SK-N-SH treated with all-trans-retinoic acid at 6 μM for 48 hours (cell line): Measurements from ENCODE around the gene STARD3.

ENCODE experiments used
- BACH2 ChIP-seq: fragments of 250-450 bp; sonication (Bioruptor Pico); IDR thresholded peaks from 2 replicates; pipeline ENCODE4 v1.9.0; 2021; ENCODE audit warnings: mild to moderate bottlenecking, borderline replicate concordance
- CREB5 ChIP-seq: fragments of 250-450 bp; sonication (Bioruptor Pico); IDR thresholded peaks from 2 replicates; pipeline ENCODE4 v1.5.1; 2020; ENCODE audit warnings: low read depth, mild to moderate bottlenecking, moderate library complexity
- OSR1 ChIP-seq: fragments of 250-450 bp; sonication (Bioruptor Pico); IDR thresholded peaks from 2 replicates; pipeline ENCODE4 v1.8.0; 2022; ENCODE audit warnings: moderate library complexity, mild to moderate bottlenecking, inconsistent platforms
- RARB ChIP-seq: fragments of 250-450 bp; sonication (Bioruptor Pico); IDR thresholded peaks from 2 replicates; pipeline ENCODE4 v1.8.0; 2021; ENCODE audit warnings: mild to moderate bottlenecking, moderate library complexity
- SNAI2 ChIP-seq: fragments of 250-450 bp; sonication (Bioruptor Pico); IDR thresholded peaks from 2 replicates; pipeline ENCODE4 v1.5.0; 2020; ENCODE audit warnings: mild to moderate bottlenecking, moderate library complexity
- TSHZ2 ChIP-seq: fragments of 250-450 bp; sonication (Bioruptor Pico); IDR thresholded peaks from 2 replicates; pipeline ENCODE4 v1.5.0; 2020; ENCODE audit warnings: mild to moderate bottlenecking, moderate library complexity
- ZFP30 ChIP-seq: fragments of 450-650 bp; formaldehyde crosslinking; IDR thresholded peaks from 2 replicates; pipeline ENCODE4 v1.5.0; 2022; ENCODE audit warnings: mild to moderate bottlenecking, moderate library complexity
- ZNF70 ChIP-seq: fragments of 450-650 bp; formaldehyde crosslinking; IDR thresholded peaks from 2 replicates; pipeline ENCODE4 v1.5.0; 2020; ENCODE audit warnings: mild to moderate bottlenecking, moderate library complexity
- TF ChIP-seq, protein P1 (sequence below): fragments of 250-450 bp; sonication (Bioruptor Pico); IDR thresholded peaks from 2 replicates; pipeline ENCODE4 v1.8.0; 2020; ENCODE audit warnings: mild to moderate bottlenecking, moderate library complexity, borderline replicate concordance
- TF ChIP-seq, protein P2 (sequence below): fragments of 250-450 bp; sonication (Bioruptor Pico); IDR thresholded peaks from 2 replicates; pipeline ENCODE4 v1.8.0; 2021; ENCODE audit warnings: low read depth, mild to moderate bottlenecking, moderate library complexity, borderline replicate concordance

GRCh38 chr17:39633570-39634183, 3.3 kb upstream of the STARD3 start:
- TF ChIP-seq, protein P1, sequence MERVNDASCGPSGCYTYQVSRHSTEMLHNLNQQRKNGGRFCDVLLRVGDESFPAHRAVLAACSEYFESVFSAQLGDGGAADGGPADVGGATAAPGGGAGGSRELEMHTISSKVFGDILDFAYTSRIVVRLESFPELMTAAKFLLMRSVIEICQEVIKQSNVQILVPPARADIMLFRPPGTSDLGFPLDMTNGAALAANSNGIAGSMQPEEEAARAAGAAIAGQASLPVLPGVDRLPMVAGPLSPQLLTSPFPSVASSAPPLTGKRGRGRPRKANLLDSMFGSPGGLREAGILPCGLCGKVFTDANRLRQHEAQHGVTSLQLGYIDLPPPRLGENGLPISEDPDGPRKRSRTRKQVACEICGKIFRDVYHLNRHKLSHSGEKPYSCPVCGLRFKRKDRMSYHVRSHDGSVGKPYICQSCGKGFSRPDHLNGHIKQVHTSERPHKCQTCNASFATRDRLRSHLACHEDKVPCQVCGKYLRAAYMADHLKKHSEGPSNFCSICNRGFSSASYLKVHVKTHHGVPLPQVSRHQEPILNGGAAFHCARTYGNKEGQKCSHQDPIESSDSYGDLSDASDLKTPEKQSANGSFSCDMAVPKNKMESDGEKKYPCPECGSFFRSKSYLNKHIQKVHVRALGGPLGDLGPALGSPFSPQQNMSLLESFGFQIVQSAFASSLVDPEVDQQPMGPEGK (CRISPR knock-in tag) = no peak
- TF ChIP-seq CREB5 (CRISPR knock-in tag) (no peak), ZFP30 (CRISPR knock-in tag) (no peak), RARB (CRISPR knock-in tag) (no peak), ZNF70 (CRISPR knock-in tag) (no peak), OSR1 (CRISPR knock-in tag) (no peak), TSHZ2 (CRISPR knock-in tag) (no peak), SNAI2 (CRISPR knock-in tag) (no peak), BACH2 (no peak)
- TF ChIP-seq, protein P2, sequence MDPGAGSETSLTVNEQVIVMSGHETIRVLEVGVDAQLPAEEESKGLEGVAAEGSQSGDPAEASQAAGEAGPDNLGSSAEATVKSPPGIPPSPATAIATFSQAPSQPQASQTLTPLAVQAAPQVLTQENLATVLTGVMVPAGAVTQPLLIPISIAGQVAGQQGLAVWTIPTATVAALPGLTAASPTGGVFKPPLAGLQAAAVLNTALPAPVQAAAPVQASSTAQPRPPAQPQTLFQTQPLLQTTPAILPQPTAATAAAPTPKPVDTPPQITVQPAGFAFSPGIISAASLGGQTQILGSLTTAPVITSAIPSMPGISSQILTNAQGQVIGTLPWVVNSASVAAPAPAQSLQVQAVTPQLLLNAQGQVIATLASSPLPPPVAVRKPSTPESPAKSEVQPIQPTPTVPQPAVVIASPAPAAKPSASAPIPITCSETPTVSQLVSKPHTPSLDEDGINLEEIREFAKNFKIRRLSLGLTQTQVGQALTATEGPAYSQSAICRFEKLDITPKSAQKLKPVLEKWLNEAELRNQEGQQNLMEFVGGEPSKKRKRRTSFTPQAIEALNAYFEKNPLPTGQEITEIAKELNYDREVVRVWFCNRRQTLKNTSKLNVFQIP = no peak
